ENCODE results near the gene ERC2. TPM values are rescaled to one million over a fixed set of nuclear protein-coding genes. Genes with fewer than 3 reads are reported as not detected.
"Not testable (repeated sequence)": the region's sequence is repeated elsewhere in the genome, so short reads cannot be mapped to it uniquely, and the experiment has no call there.

The ERC2 gene
- total RNA-seq, 1 donor from 2014 or later = 0.76 TPM

- no peak for DNase-seq (ENCODE audit: missing footprints)
Observed at GRCh38 chr3:55521738-55522421, 946.4 kb downstream of the ERC2 start.

DNA sequence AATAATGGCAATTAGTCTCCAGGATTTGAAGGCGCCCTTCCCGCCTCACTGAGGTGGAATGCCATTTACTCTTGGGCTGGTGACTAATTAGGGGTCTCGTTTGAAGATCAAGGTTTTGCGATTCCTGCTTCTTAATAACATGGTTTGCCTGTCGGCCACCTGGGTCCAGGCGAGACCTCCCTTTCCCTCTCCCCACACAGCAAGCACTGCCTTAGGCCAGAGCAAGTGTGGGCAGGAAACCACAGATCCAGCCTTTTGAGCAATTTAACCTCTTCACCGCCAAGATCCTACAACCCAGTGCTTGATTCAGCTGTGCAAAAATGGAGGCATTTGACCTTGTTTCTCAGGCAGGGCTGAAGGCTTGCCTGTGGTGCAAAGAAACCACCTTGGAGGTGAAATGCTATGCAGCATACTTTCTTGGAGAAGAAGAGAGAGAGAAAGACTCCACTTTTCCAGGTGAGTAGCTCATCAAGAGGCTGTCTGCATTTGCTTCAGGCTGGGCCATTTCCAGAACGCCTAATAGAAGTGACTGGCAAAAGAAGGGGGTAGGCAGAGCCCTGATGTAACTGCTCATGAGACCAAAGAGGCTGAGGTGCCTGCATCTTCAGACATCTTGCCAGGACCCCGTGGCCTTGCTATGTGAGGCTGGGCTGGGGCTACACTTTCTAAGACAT is 947.1 kb downstream of the ERC2 start:
- ATAC-seq = no peak
- intact Hi-C loops (cut with DNase I) = no loop called here
- no peak for DNase-seq (ENCODE audit: missing footprints)

More at GRCh38 chr3:55521738-55522421, 946.4 kb downstream of the ERC2 start:
- ATAC-seq = no peak
- intact Hi-C loops (cut with DNase I) = no loop called here

DNA sequence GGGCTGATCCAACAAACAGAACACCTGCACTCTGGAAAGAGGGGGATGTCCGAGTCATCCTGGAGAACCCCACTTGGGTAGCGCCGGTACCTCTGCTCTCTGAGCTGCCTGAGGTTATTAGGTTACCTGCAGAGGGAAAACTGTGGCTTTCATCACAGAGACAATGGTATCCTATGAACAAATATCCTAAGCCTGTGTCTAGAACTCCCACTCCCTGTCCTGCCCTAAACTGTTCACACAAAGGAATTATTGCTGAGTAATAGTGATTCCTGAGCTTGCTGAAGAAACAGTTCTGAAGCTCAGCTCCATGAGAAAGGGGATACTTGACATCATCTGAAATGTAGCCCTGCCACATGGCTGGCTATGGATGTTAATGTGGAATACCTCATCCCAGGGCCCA is 949.2 kb downstream of the ERC2 start:
- intact Hi-C loops (cut with DNase I) = no loop called here
- ATAC-seq (no peak), DNase-seq (ENCODE audit: missing footprints) (no peak)

DNA sequence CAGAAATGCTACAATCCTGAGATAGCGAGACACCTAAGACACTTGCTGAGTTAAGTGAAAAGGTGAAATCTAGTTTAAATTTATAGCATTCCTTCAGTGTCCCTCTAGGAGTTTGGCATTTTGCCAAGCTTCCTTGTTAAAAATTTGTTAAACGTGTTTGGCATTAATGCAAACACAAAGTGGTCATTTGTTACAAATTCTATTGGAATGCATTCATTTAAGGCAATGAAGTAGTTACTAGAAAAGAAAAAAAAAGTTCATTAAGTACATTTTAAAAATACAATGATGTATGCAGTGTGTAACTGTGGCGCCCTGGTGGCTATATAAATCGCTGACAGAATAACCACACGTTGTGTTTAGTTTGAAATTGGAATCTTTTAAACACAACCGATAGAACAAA is 949.8 kb downstream of the ERC2 start:
- no peak for ATAC-seq
- intact Hi-C loops (cut with DNase I) = no loop called here
- DNase-seq (ENCODE audit: missing footprints) = no peak

DNA sequence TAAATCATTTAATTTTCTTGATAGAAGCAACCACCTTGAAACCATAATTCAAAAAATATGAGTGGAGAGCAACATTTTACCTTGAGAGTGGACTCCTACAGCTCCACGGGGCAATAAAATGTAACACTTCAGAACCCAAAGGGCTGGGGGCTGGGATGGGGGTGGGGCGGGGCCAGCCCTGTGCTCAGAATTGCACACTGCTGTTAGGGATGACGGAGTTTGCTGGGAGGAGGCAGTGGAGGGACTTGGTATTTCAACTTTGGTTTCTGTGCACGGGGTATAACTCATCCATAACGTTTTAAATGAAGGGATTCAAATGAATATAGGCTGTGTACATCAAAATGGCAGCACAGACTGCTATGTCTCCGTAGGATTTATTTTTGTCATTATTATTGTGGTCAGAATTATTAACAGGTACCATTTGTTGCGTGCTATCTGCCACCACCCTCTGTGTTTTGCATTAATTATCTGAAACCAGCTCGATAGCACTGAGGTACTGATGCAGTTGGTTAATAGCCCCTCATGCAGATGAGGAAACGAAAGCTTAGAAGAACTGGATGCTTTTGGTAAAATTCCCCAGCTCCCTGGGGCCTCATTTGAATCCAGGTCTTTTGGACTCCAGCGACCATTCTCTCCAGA is 951.8 kb downstream of the ERC2 start:
- DNase-seq (ENCODE audit: missing footprints) (no peak), ATAC-seq (no peak)
- intact Hi-C loops (cut with DNase I) = no loop called here

DNA sequence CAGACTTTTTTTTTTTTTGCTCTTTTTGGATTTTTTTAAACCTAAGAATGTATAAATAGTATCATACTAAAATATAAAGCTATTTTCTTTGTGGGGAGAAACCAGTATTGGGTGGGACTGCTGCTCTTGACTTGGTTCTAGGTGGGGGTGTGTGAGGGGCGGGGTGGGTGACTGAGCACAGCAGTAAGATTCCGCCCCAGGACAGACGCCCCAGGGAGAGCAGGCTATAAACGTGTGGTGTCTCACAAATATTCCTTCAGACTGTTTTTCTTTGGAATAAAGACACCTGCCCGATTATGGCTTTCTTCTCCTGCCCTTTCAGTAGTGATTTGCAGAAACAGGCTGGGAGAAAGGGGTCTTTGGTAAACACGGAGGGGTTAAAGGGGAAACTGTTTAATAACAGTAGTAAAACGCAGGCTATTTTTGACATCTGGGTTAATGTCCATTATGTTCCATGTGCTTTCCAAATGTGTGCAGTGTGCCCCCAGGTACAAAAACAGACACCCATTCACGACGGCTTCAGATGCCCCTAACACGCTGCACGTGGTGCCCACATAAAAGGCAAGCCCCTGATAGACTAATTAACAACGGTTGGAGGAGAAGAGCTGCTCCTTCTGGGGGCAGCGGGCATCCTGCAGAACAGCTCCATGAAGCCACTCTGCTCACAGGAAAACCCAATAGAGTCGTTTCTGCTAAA is 952.6 kb downstream of the ERC2 start:
- no peak for ATAC-seq
- no peak for DNase-seq (ENCODE audit: missing footprints)
- intact Hi-C loops (cut with DNase I) = no loop called here

DNA sequence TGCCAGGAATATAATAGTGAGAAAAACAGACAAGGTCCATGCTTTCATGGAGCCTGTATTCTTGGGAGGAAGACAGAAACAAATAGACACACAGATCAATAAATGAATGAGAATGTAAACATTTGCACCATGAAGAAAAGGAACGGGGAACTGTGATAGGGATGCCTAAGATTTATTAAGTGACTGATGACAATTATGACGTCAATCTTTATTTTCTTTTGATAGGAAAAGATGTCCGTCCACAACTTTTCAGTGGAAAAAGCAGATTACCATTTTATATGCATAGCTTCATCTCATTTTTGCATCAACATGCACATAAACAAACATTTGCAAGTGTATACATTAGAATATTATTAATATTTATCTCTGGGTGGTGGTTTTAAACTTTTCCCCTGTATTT is 953.3 kb downstream of the ERC2 start:
- intact Hi-C loops (cut with DNase I) = no loop called here
- DNase-seq (ENCODE audit: missing footprints) (no peak), ATAC-seq (no peak)

- no peak for ATAC-seq
- intact Hi-C loops (cut with DNase I) = no loop called here
- no peak for DNase-seq (ENCODE audit: missing footprints)
Observed at GRCh38 chr3:55512571-55513343, 955.5 kb downstream of the ERC2 start.

DNA sequence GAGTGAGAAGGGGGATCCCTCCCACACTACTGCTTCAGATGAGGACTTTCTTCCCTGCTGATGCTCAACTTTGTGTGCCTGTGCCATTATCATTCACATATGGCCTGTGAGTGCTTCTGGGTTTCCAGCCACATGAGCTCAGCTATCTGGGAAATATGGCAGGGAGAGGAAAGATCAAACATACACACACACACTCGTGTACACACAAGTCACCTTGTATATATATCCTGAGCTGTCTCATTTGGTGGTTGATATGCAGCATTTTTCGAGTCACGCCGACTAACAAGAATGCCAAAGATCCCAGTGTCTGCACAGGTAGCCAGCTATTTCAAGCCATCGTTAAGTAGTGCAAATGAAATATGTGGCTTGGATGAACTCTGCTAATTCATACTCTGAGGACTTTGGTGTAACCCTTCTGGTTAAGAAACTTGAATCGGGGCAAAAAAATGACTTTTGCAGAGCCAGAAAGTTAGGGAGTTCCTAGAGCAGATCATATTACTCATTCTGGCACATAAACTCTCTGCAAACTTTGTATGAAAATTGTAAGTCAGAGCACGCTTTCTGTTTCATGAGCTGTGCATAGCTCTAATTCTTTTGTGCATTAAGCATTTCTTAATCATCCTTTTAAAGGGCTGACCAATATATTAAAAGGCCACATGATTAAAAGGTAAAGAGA is 956.2 kb downstream of the ERC2 start:
- intact Hi-C loops (cut with DNase I) = no loop called here
- DNase-seq (ENCODE audit: missing footprints) (no peak), ATAC-seq (peak; percentile 37)

DNA sequence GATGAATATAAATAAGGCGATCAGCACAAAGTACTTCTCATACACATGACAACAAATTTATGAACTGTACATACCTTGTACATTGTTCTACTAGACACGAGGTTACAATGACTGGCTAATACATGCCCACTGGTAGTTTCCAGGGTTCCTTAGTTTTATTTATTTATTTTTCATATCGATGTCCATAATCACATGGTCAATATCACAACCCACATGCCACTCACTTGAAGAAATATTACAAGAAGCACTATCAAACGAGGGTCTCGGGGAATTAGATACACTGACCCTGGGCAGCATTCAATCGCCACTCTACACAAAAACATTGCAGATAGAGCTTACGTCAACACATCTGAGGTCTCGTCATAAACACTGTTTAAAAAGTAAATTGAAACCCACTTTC is 959.9 kb downstream of the ERC2 start:
- intact Hi-C loops (cut with DNase I) = no loop called here
- no peak for ATAC-seq
- no peak for DNase-seq (ENCODE audit: missing footprints)

DNA sequence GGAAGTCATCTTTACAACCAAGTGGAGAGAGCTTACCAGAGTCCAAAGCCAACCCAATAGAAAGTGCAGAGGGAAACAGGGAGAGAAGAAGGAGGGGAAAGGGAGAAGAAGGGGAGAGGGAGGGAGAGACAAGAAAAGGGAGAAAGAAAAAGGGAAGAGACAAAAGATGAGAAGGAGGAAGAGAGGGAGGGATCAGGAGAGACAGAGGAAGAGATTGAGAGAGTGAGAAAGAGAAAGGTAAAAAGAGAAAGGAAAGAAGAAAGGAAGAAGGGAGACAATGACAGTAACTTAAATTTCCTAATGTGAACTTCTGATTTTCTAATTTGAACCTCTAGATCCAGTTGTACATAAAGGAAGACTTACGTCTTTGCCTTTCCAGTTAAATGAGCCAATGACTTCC is 960.5 kb downstream of the ERC2 start:
- ATAC-seq (no peak), DNase-seq (ENCODE audit: missing footprints) (no peak)
- intact Hi-C loops (cut with DNase I) = no loop called here

DNA sequence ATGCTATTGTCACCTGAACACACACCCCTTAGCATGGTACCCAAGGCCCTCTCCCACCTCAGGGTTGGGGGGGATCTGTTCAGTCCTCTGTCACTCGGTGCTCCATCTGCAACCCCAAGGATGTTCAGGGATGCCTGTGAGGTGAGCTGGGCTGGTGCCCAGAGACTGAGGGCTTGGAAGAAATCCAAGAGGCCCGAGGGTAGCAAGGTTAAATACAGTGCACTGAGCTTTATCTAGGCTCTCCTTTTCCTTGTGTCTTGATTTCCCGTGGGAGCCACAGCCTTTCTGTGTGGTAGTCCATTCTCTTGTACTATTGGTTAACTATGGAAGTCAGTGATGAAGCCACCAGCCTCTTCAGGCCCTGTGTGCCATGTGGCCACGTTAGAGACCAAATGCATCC is 962.5 kb downstream of the ERC2 start:
- intact Hi-C loops (cut with DNase I) = no loop called here
- no peak for DNase-seq (ENCODE audit: missing footprints)
- no peak for ATAC-seq

DNA sequence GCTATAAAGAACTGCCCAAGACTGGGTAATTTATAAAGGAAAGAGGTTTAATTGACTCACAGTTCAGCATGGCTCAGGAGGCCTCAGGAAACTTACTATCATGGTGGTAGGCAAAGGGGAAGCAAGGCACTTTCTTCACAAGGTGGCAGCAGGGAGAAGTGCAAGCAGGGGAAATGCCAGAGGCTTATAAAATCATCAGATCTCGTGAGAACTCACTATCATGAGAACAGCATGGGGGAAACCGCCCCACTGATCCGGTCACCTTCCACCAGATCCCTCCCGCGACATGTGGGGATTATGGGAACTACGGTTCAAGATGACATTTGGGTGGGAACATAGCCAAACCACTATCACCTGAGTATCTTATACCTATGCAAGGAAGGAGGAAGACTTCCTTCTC is 963.2 kb downstream of the ERC2 start:
- DNase-seq (ENCODE audit: missing footprints); intact Hi-C loops (cut with DNase I); ATAC-seq: not testable (repeated sequence)

DNA sequence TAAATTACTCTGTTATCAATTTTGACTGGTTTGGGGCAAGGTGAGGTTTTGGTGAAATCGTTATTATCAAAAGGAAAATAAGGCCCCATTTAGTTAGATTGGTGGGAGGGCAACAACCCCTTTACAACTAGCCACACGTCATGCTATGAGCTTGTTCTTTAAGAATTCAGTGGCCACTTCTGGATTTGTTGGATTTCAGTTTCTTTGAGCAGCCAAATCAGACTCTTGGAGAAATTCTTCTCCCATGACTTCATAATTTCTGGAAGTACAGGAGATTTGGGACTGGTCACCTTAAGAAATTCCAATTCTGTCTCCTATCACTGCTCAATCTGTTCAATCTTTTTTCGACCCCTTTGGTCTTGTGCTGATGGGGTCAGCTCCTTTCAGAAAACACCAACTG is 966.4 kb downstream of the ERC2 start:
- ATAC-seq = no peak
- DNase-seq (ENCODE audit: missing footprints) = no peak
- intact Hi-C loops (cut with DNase I) = no loop called here

DNA sequence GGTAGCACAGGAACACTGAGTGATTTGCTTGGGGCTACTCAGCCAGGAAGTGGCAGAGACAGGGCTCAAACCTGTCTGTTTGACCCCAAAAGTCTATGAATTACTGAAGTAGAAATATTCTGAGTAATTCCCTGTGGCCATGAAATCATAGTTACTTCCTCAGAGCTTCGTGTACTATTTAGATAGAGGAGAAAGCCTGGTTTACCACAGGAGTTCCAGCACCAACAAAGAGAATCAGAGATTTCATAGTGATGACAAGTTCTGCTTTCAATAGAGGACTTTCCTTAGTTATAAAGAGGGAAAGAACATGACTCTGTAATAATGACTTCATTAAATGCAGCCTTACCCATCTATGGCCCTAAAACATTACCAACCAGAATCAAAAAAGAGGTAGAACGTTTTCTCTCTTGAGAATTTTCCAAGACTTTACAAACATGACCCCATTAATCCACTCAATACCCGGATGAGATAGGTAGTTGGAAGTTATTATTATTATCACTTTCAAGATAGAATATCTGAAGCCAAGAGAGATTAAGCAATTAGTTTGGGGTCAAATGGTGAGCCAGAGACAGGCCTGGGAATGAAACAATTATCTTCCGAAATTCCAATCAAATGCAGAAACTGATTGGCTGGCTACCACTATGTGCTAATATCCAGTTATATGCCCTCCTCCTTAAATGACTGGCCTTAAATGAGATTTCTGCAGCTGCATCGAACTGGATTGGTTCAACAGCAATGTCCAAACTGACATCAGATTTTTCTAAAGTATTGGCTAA is 967.5 kb downstream of the ERC2 start:
- ATAC-seq (no peak), DNase-seq (ENCODE audit: missing footprints) (no peak)
- intact Hi-C loops (cut with DNase I) = no loop called here

GRCh38 chr3:55498520-55498919 is 969.7 kb downstream of the ERC2 start:
- intact Hi-C loops (cut with DNase I) = no loop called here

DNA sequence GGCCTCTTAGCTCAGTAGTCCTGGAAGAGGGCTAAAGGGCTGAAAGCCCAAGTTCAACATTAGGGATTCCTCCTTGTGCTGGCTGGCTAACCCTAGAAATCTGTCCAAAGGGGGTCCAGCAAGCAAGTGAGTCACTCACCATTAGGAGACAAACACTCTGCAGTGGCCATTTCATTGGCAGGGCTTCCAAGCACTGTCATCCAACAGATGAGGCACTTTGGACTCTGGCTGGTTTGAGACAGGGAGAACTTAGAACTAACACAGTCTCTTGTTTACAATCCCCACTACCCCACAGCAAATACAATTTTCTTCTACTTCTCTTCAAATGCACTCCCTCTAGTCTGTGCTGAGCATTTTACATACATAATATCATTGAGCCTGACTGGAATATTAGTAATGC is 971.0 kb downstream of the ERC2 start:
- ATAC-seq = no peak
- no peak for DNase-seq (ENCODE audit: missing footprints)
- intact Hi-C loops (cut with DNase I) = no loop called here

More at GRCh38 chr3:55498520-55498919, 969.7 kb downstream of the ERC2 start:
- DNase-seq (ENCODE audit: missing footprints) (no peak), ATAC-seq (no peak)

GRCh38 chr3:55494976-55495375 is 973.3 kb downstream of the ERC2 start:
- no peak for DNase-seq (ENCODE audit: missing footprints)
- ATAC-seq = no peak
- intact Hi-C loops (cut with DNase I) = no loop called here

Data from Right ventricle myocardium inferior (tissue), 1 donor.